Measurements from ENCODE around the gene ADRA2C. TPM values are rescaled to one million over a fixed set of nuclear protein-coding genes. Genes with fewer than 3 reads are reported as not detected.

The ADRA2C gene
- total RNA-seq, 1 experiment from 2014 or later = not detected

DNA sequence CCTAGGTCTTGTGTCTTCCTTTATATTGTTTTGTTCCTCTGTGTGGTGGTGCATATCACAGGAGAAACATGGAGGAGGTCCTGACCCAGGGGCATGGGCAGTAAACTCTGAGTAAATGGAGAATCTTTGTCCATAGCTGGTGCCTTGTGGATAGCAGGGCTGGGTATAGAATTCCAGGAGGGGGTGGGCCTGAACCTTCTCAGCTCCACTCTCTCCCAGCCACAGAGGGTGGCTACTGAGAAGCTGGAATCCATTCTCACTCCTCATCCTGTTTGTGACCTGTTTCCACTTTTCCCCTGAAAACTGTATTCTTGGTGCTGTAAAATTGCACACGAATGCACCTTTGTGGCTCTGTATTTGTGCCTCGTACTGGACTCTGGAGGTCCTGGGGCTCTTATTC lies 47.7 kb upstream of the ADRA2C start:
- Histone ChIP-seq H3K4me1 (replicated peaks; ENCODE audit: insufficient read depth) (no peaks in the 10 kb centered on the region), H3K9me2 (ENCODE audit: insufficient read depth) (no peaks in the 10 kb centered on the region), H3K27ac (no peak overlapping the region), H2AFZ (no peak overlapping the region), H4K20me1 (ENCODE audit: insufficient read depth) (no peaks in the 10 kb centered on the region), H3K36me3 (ENCODE audit: low read depth) (no peaks in the 10 kb centered on the region), H3K4me3 (no peak overlapping the region), H3K9me3 (ENCODE audit: insufficient read depth, low read depth) (no peaks in the 10 kb centered on the region), H3F3A (ENCODE audit: insufficient read depth, low read depth) (no peaks in the 10 kb centered on the region), H3K27me3 (ENCODE audit: insufficient read depth, low read depth) (peaks cover 79% of the 10 kb centered on the region), H3K79me2 (ENCODE audit: low read depth) (no peaks in the 10 kb centered on the region), H3K4me2 (no peak overlapping the region)
- POLR2A ChIA-PET (ENCODE audit: unreplicated experiment) = no interaction called here
- BruUV-seq (replicated peaks) = no TSS peak
- TF ChIP-seq, protein P1, sequence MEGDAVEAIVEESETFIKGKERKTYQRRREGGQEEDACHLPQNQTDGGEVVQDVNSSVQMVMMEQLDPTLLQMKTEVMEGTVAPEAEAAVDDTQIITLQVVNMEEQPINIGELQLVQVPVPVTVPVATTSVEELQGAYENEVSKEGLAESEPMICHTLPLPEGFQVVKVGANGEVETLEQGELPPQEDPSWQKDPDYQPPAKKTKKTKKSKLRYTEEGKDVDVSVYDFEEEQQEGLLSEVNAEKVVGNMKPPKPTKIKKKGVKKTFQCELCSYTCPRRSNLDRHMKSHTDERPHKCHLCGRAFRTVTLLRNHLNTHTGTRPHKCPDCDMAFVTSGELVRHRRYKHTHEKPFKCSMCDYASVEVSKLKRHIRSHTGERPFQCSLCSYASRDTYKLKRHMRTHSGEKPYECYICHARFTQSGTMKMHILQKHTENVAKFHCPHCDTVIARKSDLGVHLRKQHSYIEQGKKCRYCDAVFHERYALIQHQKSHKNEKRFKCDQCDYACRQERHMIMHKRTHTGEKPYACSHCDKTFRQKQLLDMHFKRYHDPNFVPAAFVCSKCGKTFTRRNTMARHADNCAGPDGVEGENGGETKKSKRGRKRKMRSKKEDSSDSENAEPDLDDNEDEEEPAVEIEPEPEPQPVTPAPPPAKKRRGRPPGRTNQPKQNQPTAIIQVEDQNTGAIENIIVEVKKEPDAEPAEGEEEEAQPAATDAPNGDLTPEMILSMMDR (conservative IDR thresholded peaks at IDR 0.05) = no peak
- TF ChIP-seq EZH2 (IDR thresholded peaks at IDR 0.05; ENCODE audit: low read depth) = no peak
- no peak for DNase-seq
- intact Hi-C loops (cut with micrococcal nuclease; ENCODE audit: unreplicated experiment) = no loop called here
- CTCF ChIA-PET = no interaction called here

DNA sequence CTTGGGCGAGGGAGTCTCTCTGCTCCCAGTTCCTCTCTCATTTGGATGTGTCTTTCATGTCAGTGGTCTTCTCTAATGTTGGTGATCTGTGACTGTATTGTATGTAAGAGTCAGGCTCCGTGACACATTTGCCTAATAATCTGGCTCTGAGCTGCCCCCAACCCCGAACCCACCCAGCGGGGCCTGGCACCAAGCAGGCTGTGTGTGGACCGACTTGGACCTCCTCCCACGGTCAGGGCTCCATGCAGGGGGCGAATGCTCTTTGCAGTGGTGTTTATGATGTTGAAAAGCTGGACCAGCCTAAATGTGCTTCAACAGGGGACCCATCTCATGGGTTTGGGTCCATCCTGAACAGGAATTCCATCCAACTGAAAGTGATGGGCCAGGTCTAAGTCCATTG lies 47.0 kb upstream of the ADRA2C start:
- Histone ChIP-seq H3K79me2 (ENCODE audit: low read depth) (no peaks in the 10 kb centered on the region), H2AFZ (no peak overlapping the region), H3F3A (ENCODE audit: insufficient read depth, low read depth) (no peaks in the 10 kb centered on the region), H3K27me3 (ENCODE audit: insufficient read depth, low read depth) (peaks cover 77% of the 10 kb centered on the region), H3K9me3 (ENCODE audit: insufficient read depth, low read depth) (no peaks in the 10 kb centered on the region), H3K27ac (no peak overlapping the region), H3K36me3 (ENCODE audit: low read depth) (no peaks in the 10 kb centered on the region), H3K4me1 (replicated peaks; ENCODE audit: insufficient read depth) (no peaks in the 10 kb centered on the region), H3K4me2 (no peak overlapping the region), H3K4me3 (no peak overlapping the region), H4K20me1 (ENCODE audit: insufficient read depth) (no peaks in the 10 kb centered on the region), H3K9me2 (ENCODE audit: insufficient read depth) (no peaks in the 10 kb centered on the region)
- intact Hi-C loops (cut with micrococcal nuclease; ENCODE audit: unreplicated experiment) = no loop called here
- no peak for DNase-seq
- TF ChIP-seq, protein P1 (conservative IDR thresholded peaks at IDR 0.05) = no peak
- TF ChIP-seq EZH2 (IDR thresholded peaks at IDR 0.05; ENCODE audit: low read depth) = no peak
- CTCF ChIA-PET = no interaction called here
- BruUV-seq (replicated peaks) = no TSS peak
- POLR2A ChIA-PET (ENCODE audit: unreplicated experiment) = no interaction called here

DNA sequence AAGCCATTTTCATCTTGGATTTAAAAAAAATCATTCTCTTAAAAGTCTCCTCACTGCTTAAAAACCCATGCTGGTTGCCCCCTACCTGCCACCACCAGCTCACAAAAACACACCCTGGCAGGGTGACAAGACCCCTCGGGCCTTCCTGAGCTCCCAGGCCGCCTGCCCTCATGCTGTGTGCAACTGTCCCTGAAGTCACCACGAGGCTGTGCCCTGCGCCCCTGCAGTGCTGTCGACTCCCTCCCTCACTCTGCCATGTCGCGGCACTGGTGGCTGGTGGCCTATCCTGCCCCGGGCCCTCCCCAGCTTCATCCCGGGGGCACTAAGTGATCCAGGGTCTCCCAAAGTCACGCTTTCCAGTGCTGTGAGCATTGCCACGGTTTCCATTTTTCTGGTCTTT lies 46.3 kb upstream of the ADRA2C start:
- H3K9me2 ChIP-seq (ENCODE audit: insufficient read depth) = no peaks in the 10 kb centered on the region
- BruUV-seq (replicated peaks) = no TSS peak
- H4K20me1 ChIP-seq (ENCODE audit: insufficient read depth) = no peaks in the 10 kb centered on the region
- H3K4me2 ChIP-seq = no peak overlapping the region
- DNase-seq = no peak
- no peaks in the 10 kb centered on the region for H3K79me2 ChIP-seq (ENCODE audit: low read depth)
- intact Hi-C loops (cut with micrococcal nuclease; ENCODE audit: unreplicated experiment) = no loop called here
- H3K9me3 ChIP-seq (ENCODE audit: insufficient read depth, low read depth) = no peaks in the 10 kb centered on the region
- H3K27ac ChIP-seq = no peak overlapping the region
- H3K4me1 ChIP-seq (replicated peaks; ENCODE audit: insufficient read depth) = no peaks in the 10 kb centered on the region
- ChIA-PET POLR2A (ENCODE audit: unreplicated experiment) (no interaction called here), CTCF (no interaction called here)
- no peak for TF ChIP-seq EZH2 (IDR thresholded peaks at IDR 0.05; ENCODE audit: low read depth)
- TF ChIP-seq, protein P1 (conservative IDR thresholded peaks at IDR 0.05) = no peak
- no peak overlapping the region for H2AFZ ChIP-seq
- H3K36me3 ChIP-seq (ENCODE audit: low read depth) = no peaks in the 10 kb centered on the region
- H3K27me3 ChIP-seq (ENCODE audit: insufficient read depth, low read depth) = peaks cover 77% of the 10 kb centered on the region
- H3K4me3 ChIP-seq = no peak overlapping the region
- no peaks in the 10 kb centered on the region for H3F3A ChIP-seq (ENCODE audit: insufficient read depth, low read depth)
